Progenitor cell of endocrine pancreas (in vitro differentiated cells): ENCODE data around the gene SPRING1. TPM values are rescaled to one million over a fixed set of nuclear protein-coding genes. Genes with fewer than 3 reads are reported as not detected.

Experiments used
- DNase-seq: peaks from one replicate; pipeline ENCODE4 v3.0.0; 2021; ENCODE audit warnings: low spot score; ENCODE audit not compliant: unreplicated experiment
- H3K27ac Mint-ChIP-seq: 2 replicates; pipeline ENCODE4 v1.8.0; 2021; ENCODE audit warnings: mild to moderate bottlenecking, moderate library complexity, mixed read lengths
- H3K27me3 Mint-ChIP-seq: 2 replicates; pipeline ENCODE4 v1.8.0; 2021; ENCODE audit warnings: mixed read lengths
- H3K36me3 Mint-ChIP-seq: 2 replicates; pipeline ENCODE4 v1.8.0; 2022; ENCODE audit warnings: mixed read lengths; ENCODE audit not compliant: insufficient read depth
- H3K4me1 Mint-ChIP-seq: 2 replicates; pipeline ENCODE4 v1.8.0; 2021; ENCODE audit warnings: low read depth, mixed read lengths
- H3K4me3 Mint-ChIP-seq: 2 replicates; pipeline ENCODE4 v1.8.0; 2021; ENCODE audit warnings: low read depth, mild to moderate bottlenecking, moderate library complexity, mixed read lengths
- H3K9me3 Mint-ChIP-seq: 2 replicates; pipeline ENCODE4 v1.8.0; 2021; ENCODE audit warnings: low read depth, mixed read lengths
- long read RNA-seq: library from polyadenylated mRNA; unstranded; transcript quantifications from one replicate; pipeline ENCODE4 v2.0.0, GENCODE V29; 2020
- total RNA-seq: library from RNA; stranded (reverse); gene quantifications from 2 replicates; pipeline ENCODE4 v1.2.1, GENCODE V29; 2021
- TF ChIP-seq, protein P1 (sequence below): fragments of 200-600 bp; sonication (generic); IDR thresholded peaks from one replicate; pipeline ENCODE4 v1.5.0; 2021; ENCODE audit warnings: antibody characterized with exemption, mild to moderate bottlenecking; ENCODE audit not compliant: unreplicated experiment

SPRING1 gene, protein sequence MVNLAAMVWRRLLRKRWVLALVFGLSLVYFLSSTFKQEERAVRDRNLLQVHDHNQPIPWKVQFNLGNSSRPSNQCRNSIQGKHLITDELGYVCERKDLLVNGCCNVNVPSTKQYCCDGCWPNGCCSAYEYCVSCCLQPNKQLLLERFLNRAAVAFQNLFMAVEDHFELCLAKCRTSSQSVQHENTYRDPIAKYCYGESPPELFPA
- 63.2 and 64.4 TPM in 2 replicates for total RNA-seq
- long read RNA-seq, partial matches to known transcripts = 0 of 5 reads
- long read RNA-seq, other reads (novel, unspliced or antisense) = 5 of 5 reads

DNA sequence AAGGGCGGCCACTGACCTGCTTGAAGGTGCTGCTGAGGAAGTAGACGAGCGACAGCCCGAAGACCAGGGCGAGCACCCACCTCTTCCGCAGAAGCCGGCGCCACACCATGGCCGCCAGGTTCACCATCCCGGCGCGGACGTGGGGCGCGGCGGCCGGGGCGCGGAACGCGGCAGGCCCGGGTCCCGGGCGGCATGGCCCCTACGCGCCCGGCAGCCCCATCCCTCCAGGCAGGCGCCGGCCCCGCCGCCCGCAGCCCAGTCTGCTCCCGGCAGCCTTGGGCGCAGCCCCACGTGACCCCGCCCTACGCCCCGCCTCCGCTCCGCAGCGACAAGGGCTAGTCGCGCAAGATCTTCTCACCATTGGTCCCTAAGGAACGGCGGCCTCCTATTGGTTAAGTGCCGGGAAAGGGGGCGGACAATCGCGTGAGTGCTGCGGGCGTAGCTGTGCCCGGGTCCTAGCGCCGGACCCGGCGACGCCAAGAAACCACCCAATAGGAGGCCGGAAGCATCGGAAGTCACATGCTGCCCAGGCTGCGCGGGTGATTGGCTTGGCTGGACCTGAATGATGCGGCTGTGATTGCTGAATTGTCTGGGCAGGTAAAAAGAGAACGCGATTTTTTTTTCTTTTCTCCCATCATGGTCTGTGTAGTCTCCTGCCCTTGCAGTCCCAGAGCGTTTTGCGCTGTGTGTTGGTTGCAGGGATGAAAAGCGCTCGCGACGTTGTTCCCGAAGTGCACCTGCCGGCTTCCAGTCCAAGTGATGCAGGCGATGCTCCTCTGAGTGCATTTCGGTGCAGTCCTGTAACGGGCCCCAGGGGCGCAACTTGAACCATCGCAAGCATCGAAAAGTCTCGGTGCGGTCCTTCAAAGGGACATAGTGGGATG, at the start of gene SPRING1, which contains the start of gene RNFT2:
TSS of gene SPRING1 (minus strand) at position 296 of the 884 bp plus-strand sequence. CDS start at position 127, 169 bp downstream.
TSS of gene RNFT2 (plus strand) at position 542 of the 884 bp plus-strand sequence. CDS start 2,183 bp downstream, outside the sequence.
- H3K4me1 Mint-ChIP-seq = peaks cover 22% of the 10 kb centered on the region
- H3K9me3 Mint-ChIP-seq = no peaks in the 10 kb centered on the region
- H3K27ac Mint-ChIP-seq = peak within 1 kb of the TSS; percentile 89
- H3K36me3 Mint-ChIP-seq = peaks cover 3% of the 10 kb centered on the region
- TF ChIP-seq, protein P1, sequence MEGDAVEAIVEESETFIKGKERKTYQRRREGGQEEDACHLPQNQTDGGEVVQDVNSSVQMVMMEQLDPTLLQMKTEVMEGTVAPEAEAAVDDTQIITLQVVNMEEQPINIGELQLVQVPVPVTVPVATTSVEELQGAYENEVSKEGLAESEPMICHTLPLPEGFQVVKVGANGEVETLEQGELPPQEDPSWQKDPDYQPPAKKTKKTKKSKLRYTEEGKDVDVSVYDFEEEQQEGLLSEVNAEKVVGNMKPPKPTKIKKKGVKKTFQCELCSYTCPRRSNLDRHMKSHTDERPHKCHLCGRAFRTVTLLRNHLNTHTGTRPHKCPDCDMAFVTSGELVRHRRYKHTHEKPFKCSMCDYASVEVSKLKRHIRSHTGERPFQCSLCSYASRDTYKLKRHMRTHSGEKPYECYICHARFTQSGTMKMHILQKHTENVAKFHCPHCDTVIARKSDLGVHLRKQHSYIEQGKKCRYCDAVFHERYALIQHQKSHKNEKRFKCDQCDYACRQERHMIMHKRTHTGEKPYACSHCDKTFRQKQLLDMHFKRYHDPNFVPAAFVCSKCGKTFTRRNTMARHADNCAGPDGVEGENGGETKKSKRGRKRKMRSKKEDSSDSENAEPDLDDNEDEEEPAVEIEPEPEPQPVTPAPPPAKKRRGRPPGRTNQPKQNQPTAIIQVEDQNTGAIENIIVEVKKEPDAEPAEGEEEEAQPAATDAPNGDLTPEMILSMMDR = peak; percentile 44
- H3K27me3 Mint-ChIP-seq = no peaks in the 10 kb centered on the region
- peak; percentile 99 for DNase-seq
- H3K4me3 Mint-ChIP-seq = peak within 1 kb of the TSS; percentile 97

DNA sequence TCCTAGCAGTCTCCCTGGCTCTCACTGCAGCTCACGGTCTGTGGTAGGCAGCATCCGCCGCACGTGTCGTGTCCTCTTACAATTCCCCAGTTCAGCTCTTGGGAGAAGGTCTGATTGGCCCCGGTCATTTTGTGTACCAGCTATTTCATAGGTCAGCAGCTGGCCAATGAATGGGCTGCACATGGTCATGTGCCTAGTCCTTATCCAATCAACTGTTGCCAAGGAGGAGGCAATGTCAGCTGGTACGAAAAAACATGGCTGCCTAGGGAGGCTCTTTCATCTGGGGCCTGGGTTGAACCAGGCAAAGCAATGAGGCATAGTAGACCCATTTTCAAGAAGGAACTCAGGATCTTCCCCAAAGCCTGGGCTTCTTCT, 46.4 kb upstream of the SPRING1 start:
- H3K4me3 Mint-ChIP-seq = no peak overlapping the region
- no peaks in the 10 kb centered on the region for H3K27me3 Mint-ChIP-seq
- H3K9me3 Mint-ChIP-seq = no peaks in the 10 kb centered on the region
- no peak for DNase-seq
- no peak overlapping the region for H3K27ac Mint-ChIP-seq
- TF ChIP-seq, protein P1 = no peak
- peaks cover 21% of the 10 kb centered on the region for H3K36me3 Mint-ChIP-seq
- H3K4me1 Mint-ChIP-seq = no peaks in the 10 kb centered on the region

DNA sequence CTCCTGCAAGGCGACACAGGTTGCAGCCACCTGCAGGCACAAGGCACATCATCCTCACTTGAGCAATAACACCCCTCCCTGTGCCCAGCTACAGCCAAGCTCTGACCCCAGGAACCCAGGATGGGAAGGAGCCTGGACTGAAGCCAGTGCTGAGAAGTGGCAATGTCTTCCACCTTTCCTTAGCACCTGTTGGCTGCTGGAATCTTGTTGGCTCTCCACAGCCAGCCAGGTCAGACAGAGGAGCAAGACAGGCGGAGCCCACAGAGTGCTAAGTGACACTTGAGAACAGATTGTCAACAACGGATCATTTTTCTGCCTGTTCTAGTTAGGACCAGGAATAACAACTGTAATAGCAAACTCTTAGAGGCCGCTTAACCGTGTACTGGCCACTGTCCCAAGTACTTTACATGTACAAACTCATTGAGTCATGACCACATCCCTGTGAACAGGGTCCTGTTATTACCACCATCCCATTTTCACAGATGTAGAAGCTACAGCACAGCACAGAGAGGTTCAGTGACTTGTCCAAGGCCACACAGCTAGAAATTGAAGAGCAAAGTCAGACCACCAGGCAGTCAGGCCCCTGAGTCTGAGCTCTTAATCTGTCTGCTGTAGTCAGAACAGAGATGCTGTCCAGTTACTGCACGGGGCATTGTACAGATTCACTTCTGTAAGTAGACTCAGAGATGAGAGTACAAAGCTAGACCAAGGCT, 45.8 kb upstream of the SPRING1 start:
- no peaks in the 10 kb centered on the region for H3K4me1 Mint-ChIP-seq
- no peaks in the 10 kb centered on the region for H3K9me3 Mint-ChIP-seq
- peaks cover 21% of the 10 kb centered on the region for H3K36me3 Mint-ChIP-seq
- no peaks in the 10 kb centered on the region for H3K27me3 Mint-ChIP-seq
- H3K4me3 Mint-ChIP-seq = no peak overlapping the region
- DNase-seq = no peak
- H3K27ac Mint-ChIP-seq = no peak overlapping the region
- TF ChIP-seq, protein P1 = no peak

DNA sequence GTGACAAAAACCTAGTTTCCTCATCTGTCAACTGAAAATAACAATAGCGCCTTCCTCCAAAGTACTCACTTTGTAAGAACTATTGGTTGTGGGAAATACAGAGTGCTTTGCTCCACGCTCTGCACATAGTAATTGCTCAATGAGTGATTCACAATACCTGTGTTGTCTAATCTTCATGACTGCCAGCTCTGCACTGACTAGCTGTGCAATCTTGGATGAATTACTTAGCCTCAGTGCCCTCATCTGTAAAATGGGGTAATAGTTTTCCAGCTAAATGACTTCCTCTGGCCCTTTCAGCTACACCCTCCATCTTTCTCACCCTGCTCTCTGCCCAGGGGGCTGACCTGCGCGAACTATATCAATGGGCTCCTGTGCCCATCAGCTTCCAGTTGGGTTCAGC, 43.1 kb upstream of the SPRING1 start:
- Mint-ChIP-seq H3K27me3 (no peaks in the 10 kb centered on the region), H3K4me1 (no peaks in the 10 kb centered on the region), H3K4me3 (no peak overlapping the region), H3K36me3 (peaks cover 18% of the 10 kb centered on the region), H3K27ac (no peak overlapping the region), H3K9me3 (no peaks in the 10 kb centered on the region)
- no peak for DNase-seq
- TF ChIP-seq, protein P1 = no peak

DNA sequence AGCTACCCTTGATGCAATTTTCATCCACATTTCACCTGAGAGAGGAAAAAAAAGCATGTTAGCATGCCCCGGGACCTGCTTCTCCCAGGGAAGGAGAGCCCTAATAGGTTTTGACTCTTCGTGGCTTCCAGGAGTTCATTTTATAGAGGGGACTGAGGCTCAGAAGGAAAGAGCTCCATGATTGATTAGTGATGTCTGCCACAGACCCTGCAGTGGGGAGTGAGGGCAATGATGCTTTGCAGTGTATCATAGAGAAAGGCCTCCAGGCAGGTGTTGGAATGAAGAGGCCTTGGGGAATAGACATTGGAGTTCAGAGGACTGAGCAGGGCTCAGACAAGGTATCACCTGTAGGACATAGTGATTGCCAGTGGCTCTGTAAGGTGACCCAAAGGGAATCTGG, 41.7 kb upstream of the SPRING1 start:
- no peak overlapping the region for H3K4me3 Mint-ChIP-seq
- TF ChIP-seq, protein P1 = no peak
- H3K27me3 Mint-ChIP-seq = no peaks in the 10 kb centered on the region
- no peak for DNase-seq
- H3K4me1 Mint-ChIP-seq = no peaks in the 10 kb centered on the region
- peaks cover 14% of the 10 kb centered on the region for H3K36me3 Mint-ChIP-seq
- no peak overlapping the region for H3K27ac Mint-ChIP-seq
- H3K9me3 Mint-ChIP-seq = no peaks in the 10 kb centered on the region
